ENCODE measurements around the gene CDYL.
A peak's percentile ranks its signal among the peaks of the same experiment; 100 is the strongest.

CDYL gene

GRCh38 chr6:4776493-4777393 is 539 bp downstream of the CDYL start:
- Histone ChIP-seq H3K4me1 (ENCODE audit: control insufficient read depth, low read length) (peaks cover 33% of the 10 kb centered on the region), H3K36me3 (ENCODE audit: control insufficient read depth, low read length) (no peaks in the 10 kb centered on the region), H3K27ac (ENCODE audit: low read depth, low read length) (peak overlapping the region; percentile 22; the same call in 1 of the 2 replicates), H3F3A (ENCODE audit: control insufficient read depth, insufficient read depth) (peaks cover 15% of the 10 kb centered on the region), H4K20me1 (ENCODE audit: control insufficient read depth, insufficient read depth, low read depth, low read length) (peaks cover 24% of the 10 kb centered on the region), H3K9me2 (replicated peaks; ENCODE audit: control insufficient read depth, low read length) (no peaks in the 10 kb centered on the region), H3K27me3 (ENCODE audit: control insufficient read depth, low read length) (peaks cover 31% of the 10 kb centered on the region), H3K4me2 (ENCODE audit: low read length) (peak overlapping the region; percentile 82), H3K79me2 (ENCODE audit: control insufficient read depth, low read length) (peaks cover 47% of the 10 kb centered on the region), H3K9me3 (ENCODE audit: control insufficient read depth, insufficient read depth, low read length) (peaks cover 8% of the 10 kb centered on the region; the same call in 1 of the 2 replicates), H3K4me3 (ENCODE audit: low read length) (peak overlapping the region; percentile 91)
- no peak for TF ChIP-seq EZH2phosphoT487 (IDR thresholded peaks at IDR 0.05; ENCODE audit: borderline replicate concordance, low read length)
- no peak for TF ChIP-seq CTCF (IDR thresholded peaks at IDR 0.05; ENCODE audit: low read depth, low read length, poor library complexity, severe bottlenecking)

GRCh38 chr6:4777394-4777935 is 1.3 kb downstream of the CDYL start:
- H3K4me1 ChIP-seq (ENCODE audit: control insufficient read depth, low read length): peaks cover 34% of the 10 kb centered on the region
- H3K4me2 ChIP-seq (ENCODE audit: low read length): peak overlapping the region; percentile 82
- H3K4me3 ChIP-seq (ENCODE audit: low read length): peak overlapping the region; percentile 91
- no peaks in the 10 kb centered on the region for H3K9me2 ChIP-seq (replicated peaks; ENCODE audit: control insufficient read depth, low read length)
- no peaks in the 10 kb centered on the region for H3K36me3 ChIP-seq (ENCODE audit: control insufficient read depth, low read length)
- peaks cover 25% of the 10 kb centered on the region for H3K27me3 ChIP-seq (ENCODE audit: control insufficient read depth, low read length)
- H3F3A ChIP-seq (ENCODE audit: control insufficient read depth, insufficient read depth): peaks cover 15% of the 10 kb centered on the region
- TF ChIP-seq EZH2phosphoT487 (IDR thresholded peaks at IDR 0.05; ENCODE audit: borderline replicate concordance, low read length) (no peak), CTCF (IDR thresholded peaks at IDR 0.05; ENCODE audit: low read depth, low read length, poor library complexity, severe bottlenecking) (no peak)
- H3K27ac ChIP-seq (ENCODE audit: low read depth, low read length): peak overlapping the region; percentile 22; the same call in 1 of the 2 replicates
- H3K79me2 ChIP-seq (ENCODE audit: control insufficient read depth, low read length): peaks cover 54% of the 10 kb centered on the region
- peaks cover 24% of the 10 kb centered on the region for H4K20me1 ChIP-seq (ENCODE audit: control insufficient read depth, insufficient read depth, low read depth, low read length)
- peaks cover 8% of the 10 kb centered on the region; the same call in 1 of the 2 replicates for H3K9me3 ChIP-seq (ENCODE audit: control insufficient read depth, insufficient read depth, low read length)

- peak overlapping the region; percentile 82 for H3K4me2 ChIP-seq (ENCODE audit: low read length)
- peaks cover 60% of the 10 kb centered on the region for H3K79me2 ChIP-seq (ENCODE audit: control insufficient read depth, low read length)
- no peak overlapping the region for H3K27ac ChIP-seq (ENCODE audit: low read depth, low read length)
- peak overlapping the region; percentile 91 for H3K4me3 ChIP-seq (ENCODE audit: low read length)
- peaks cover 15% of the 10 kb centered on the region for H3F3A ChIP-seq (ENCODE audit: control insufficient read depth, insufficient read depth)
- no peak for TF ChIP-seq CTCF (IDR thresholded peaks at IDR 0.05; ENCODE audit: low read depth, low read length, poor library complexity, severe bottlenecking)
- TF ChIP-seq EZH2phosphoT487 (IDR thresholded peaks at IDR 0.05; ENCODE audit: borderline replicate concordance, low read length): no peak
- peaks cover 24% of the 10 kb centered on the region for H4K20me1 ChIP-seq (ENCODE audit: control insufficient read depth, insufficient read depth, low read depth, low read length)
- peaks cover 8% of the 10 kb centered on the region; the same call in 1 of the 2 replicates for H3K9me3 ChIP-seq (ENCODE audit: control insufficient read depth, insufficient read depth, low read length)
- H3K9me2 ChIP-seq (replicated peaks; ENCODE audit: control insufficient read depth, low read length): no peaks in the 10 kb centered on the region
- H3K36me3 ChIP-seq (ENCODE audit: control insufficient read depth, low read length): no peaks in the 10 kb centered on the region
- peaks cover 34% of the 10 kb centered on the region for H3K4me1 ChIP-seq (ENCODE audit: control insufficient read depth, low read length)
- H3K27me3 ChIP-seq (ENCODE audit: control insufficient read depth, low read length): peaks cover 19% of the 10 kb centered on the region
Observed at GRCh38 chr6:4778086-4778485, 1.9 kb downstream of the CDYL start.

Data from DOHH2 (cell line).